GM19468 (cell line): ENCODE data around the gene MBTPS1.

ENCODE experiments used
- ATAC-seq: cut with Tn5 transposase; IDR thresholded peaks from one replicate; pipeline ENCODE4 v1.9.1; 2021; ENCODE audit warnings: mild to moderate bottlenecking, moderate library complexity, moderate number of reproducible peaks; ENCODE audit not compliant: unreplicated experiment; ENCODE audit errors: extremely low read depth

Gene MBTPS1

GRCh38 chr16:84116720-84117493 lies at the start of gene MBTPS1:
Gene MBTPS1 (minus strand): TSS chr16:84116942. CDS start chr16:84101783, 15,159 bp downstream.
- ATAC-seq, result peak; percentile 89

- ATAC-seq, result no peak
Observed at GRCh38 chr16:84165746-84166145, 49.0 kb upstream of the MBTPS1 start.

- no peak for ATAC-seq
Observed at GRCh38 chr16:84161801-84162200, 45.1 kb upstream of the MBTPS1 start.

GRCh38 chr16:84161037-84161436 lies 44.3 kb upstream of the MBTPS1 start:
- no peak for ATAC-seq

GRCh38 chr16:84159800-84160199 lies 43.1 kb upstream of the MBTPS1 start:
- no peak for ATAC-seq

GRCh38 chr16:84159007-84159406 lies 42.3 kb upstream of the MBTPS1 start:
- ATAC-seq, result no peak

- ATAC-seq, result no peak
Observed at GRCh38 chr16:84156342-84156784, 39.6 kb upstream of the MBTPS1 start.

GRCh38 chr16:84155771-84156170 lies 39.0 kb upstream of the MBTPS1 start:
- ATAC-seq, result no peak

GRCh38 chr16:84155226-84155625 lies 38.5 kb upstream of the MBTPS1 start:
- no peak for ATAC-seq

- ATAC-seq, result no peak
Observed at GRCh38 chr16:84153660-84154214, 37.0 kb upstream of the MBTPS1 start.

GRCh38 chr16:84150926-84151325 lies 34.2 kb upstream of the MBTPS1 start:
- ATAC-seq, result no peak

- ATAC-seq, result peak; percentile 53
Observed at GRCh38 chr16:84144859-84145639, 28.3 kb upstream of the MBTPS1 start, which contains the start of the genes DNAAF1 and HSDL1. Gene DNAAF1 (plus strand): TSS chr16:84145308. CDS start chr16:84145441, 133 bp downstream. Gene HSDL1 (minus strand): TSS chr16:84145177. CDS start chr16:84131321, 13,856 bp downstream.

- no peak for ATAC-seq
Observed at GRCh38 chr16:84144209-84144858, 27.6 kb upstream of the MBTPS1 start.

GRCh38 chr16:84143784-84144199 lies 27.1 kb upstream of the MBTPS1 start:
- ATAC-seq, result no peak

GRCh38 chr16:84143081-84143480 lies 26.3 kb upstream of the MBTPS1 start:
- ATAC-seq, result no peak

- ATAC-seq, result no peak
Observed at GRCh38 chr16:84141143-84141670, 24.5 kb upstream of the MBTPS1 start.

- ATAC-seq, result no peak
Observed at GRCh38 chr16:84139628-84140258, 23.0 kb upstream of the MBTPS1 start.

GRCh38 chr16:84138824-84139627 lies 22.3 kb upstream of the MBTPS1 start:
- no peak for ATAC-seq

- no peak for ATAC-seq
Observed at GRCh38 chr16:84138500-84138823, 21.7 kb upstream of the MBTPS1 start.
